Kasumi-1 (cell line): ENCODE results near the gene LHX3.

ENCODE experiments used
- DNase-seq, 2 experiments: peaks; one replicate each; lab custom pipeline; 2025; lab: John Stamatoyannopoulos, UW

The LHX3 gene

GRCh38 chr9:136207616-136208015, 2.7 kb upstream of the LHX3 start:
- no peak for DNase-seq

- DNase-seq, result no peak
Measured at GRCh38 chr9:136206602-136207275, 1.8 kb upstream of the LHX3 start.

GRCh38 chr9:136205707-136205992, 722 bp upstream of the LHX3 start:
- DNase-seq, result no peak

GRCh38 chr9:136204145-136204805, 653 bp downstream of the LHX3 start:
- no peak for DNase-seq

- DNase-seq, result no peak
Measured at GRCh38 chr9:136203408-136204144, 1.4 kb downstream of the LHX3 start.

GRCh38 chr9:136202454-136203407, 2.2 kb downstream of the LHX3 start:
- no peak for DNase-seq

- no peak for DNase-seq
Measured at GRCh38 chr9:136201609-136202453, 3.1 kb downstream of the LHX3 start.

- DNase-seq, result no peak
Measured at GRCh38 chr9:136201174-136201573, 3.8 kb downstream of the LHX3 start.

GRCh38 chr9:136200424-136200823, 4.5 kb downstream of the LHX3 start:
- no peak for DNase-seq

GRCh38 chr9:136199391-136200288, 5.3 kb downstream of the LHX3 start:
- no peak for DNase-seq

- DNase-seq, result no peak
Measured at GRCh38 chr9:136198605-136199083, 6.3 kb downstream of the LHX3 start.

GRCh38 chr9:136197930-136198604, 6.9 kb downstream of the LHX3 start:
- DNase-seq, result no peak

- DNase-seq, result no peak
Measured at GRCh38 chr9:136197084-136197875, 7.6 kb downstream of the LHX3 start.

- no peak for DNase-seq
Measured at GRCh38 chr9:136196404-136197083, 8.4 kb downstream of the LHX3 start.

GRCh38 chr9:136194540-136194939, 10.4 kb downstream of the LHX3 start:
- DNase-seq, result no peak

- DNase-seq, result no peak
Measured at GRCh38 chr9:136193891-136194279, 11.0 kb downstream of the LHX3 start.

GRCh38 chr9:136193127-136193890, 11.6 kb downstream of the LHX3 start:
- DNase-seq, result no peak
